ENCODE data around the gene SNUPN.

DNA sequence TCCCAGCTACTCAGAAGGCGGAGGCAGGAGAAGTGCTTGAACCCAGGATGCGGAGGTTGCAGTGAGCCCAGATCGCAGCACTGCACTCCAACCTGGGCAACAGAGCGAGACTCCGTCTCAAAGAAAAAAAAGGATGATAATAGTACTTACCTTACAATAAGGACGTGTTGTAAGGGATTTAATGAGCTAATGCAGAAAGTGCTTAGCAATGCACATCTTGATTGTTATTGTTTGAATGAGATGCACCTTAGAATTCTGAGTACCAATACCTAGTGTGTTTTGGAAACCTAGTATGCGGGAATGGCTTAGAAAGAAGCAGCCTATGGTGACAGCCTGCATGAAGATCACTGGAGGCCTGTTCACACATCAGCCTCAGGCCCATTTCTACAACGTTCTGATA, 19.5 kb downstream of the SNUPN start:
- TF ChIP-seq, protein P1, sequence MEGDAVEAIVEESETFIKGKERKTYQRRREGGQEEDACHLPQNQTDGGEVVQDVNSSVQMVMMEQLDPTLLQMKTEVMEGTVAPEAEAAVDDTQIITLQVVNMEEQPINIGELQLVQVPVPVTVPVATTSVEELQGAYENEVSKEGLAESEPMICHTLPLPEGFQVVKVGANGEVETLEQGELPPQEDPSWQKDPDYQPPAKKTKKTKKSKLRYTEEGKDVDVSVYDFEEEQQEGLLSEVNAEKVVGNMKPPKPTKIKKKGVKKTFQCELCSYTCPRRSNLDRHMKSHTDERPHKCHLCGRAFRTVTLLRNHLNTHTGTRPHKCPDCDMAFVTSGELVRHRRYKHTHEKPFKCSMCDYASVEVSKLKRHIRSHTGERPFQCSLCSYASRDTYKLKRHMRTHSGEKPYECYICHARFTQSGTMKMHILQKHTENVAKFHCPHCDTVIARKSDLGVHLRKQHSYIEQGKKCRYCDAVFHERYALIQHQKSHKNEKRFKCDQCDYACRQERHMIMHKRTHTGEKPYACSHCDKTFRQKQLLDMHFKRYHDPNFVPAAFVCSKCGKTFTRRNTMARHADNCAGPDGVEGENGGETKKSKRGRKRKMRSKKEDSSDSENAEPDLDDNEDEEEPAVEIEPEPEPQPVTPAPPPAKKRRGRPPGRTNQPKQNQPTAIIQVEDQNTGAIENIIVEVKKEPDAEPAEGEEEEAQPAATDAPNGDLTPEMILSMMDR (IDR thresholded peaks at IDR 0.05; ENCODE audit: low read length), result no peak
- TF ChIP-seq EZH2phosphoT487 (IDR thresholded peaks at IDR 0.05; ENCODE audit: low read length), result no peak
- no peak for TF ChIP-seq EZH2 (optimal IDR thresholded peaks at IDR 0.05; ENCODE audit: low read depth, low read length)
